ENCODE data around the gene NEU3. TPM values are rescaled to one million over a fixed set of nuclear protein-coding genes. Genes with fewer than 3 reads are reported as not detected.
A peak's percentile ranks its signal among the peaks of the same experiment; 100 is the strongest.

NEU3 gene, protein sequence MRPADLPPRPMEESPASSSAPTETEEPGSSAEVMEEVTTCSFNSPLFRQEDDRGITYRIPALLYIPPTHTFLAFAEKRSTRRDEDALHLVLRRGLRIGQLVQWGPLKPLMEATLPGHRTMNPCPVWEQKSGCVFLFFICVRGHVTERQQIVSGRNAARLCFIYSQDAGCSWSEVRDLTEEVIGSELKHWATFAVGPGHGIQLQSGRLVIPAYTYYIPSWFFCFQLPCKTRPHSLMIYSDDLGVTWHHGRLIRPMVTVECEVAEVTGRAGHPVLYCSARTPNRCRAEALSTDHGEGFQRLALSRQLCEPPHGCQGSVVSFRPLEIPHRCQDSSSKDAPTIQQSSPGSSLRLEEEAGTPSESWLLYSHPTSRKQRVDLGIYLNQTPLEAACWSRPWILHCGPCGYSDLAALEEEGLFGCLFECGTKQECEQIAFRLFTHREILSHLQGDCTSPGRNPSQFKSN
- total RNA-seq (2014; rRNA removed; shearing (Covaris generic)) (49.4 and 56.3 TPM in 2 replicates), total RNA-seq (2022) (42.6 and 44.8 TPM in 2 replicates), Bru-seq, nascent RNA (percentile 84 among the genes with signal in this experiment), BruChase-seq, experiment 1, labeled RNA remaining after a 6-hour chase (percentile 86 among the genes with signal in this experiment), BruChase-seq, experiment 2, labeled RNA remaining after a 2-hour chase (percentile 95 among the genes with signal in this experiment)
- long read RNA-seq, full-length matches to known transcripts, result 6 of 22 reads
- long read RNA-seq, partial matches to known transcripts, result 11 of 22 reads
- long read RNA-seq, other reads (novel, unspliced or antisense), result 5 of 22 reads

GRCh38 chr11:74988541-74989259 is at the start of gene NEU3:
TSS of gene NEU3 (plus strand) at chr11:74988933. CDS start at chr11:74989061, 128 bp downstream.
- Histone ChIP-seq H3K4me3 (ENCODE audit: low read depth, low read length, poor library complexity, severe bottlenecking) (peak within 1 kb of the TSS; percentile 94), H3K36me3 (ENCODE audit: insufficient read depth, low read length) (peaks cover 17% of the 10 kb centered on the region), H3K79me2 (ENCODE audit: insufficient read depth, low read depth, low read length) (peaks cover 42% of the 10 kb centered on the region), H4K20me1 (ENCODE audit: insufficient read depth, low read length) (peaks cover 10% of the 10 kb centered on the region; the same call in 1 of the 2 replicates), H3K4me2 (ENCODE audit: low read length) (peak within 1 kb of the TSS; percentile 94), H3K4me1 (ENCODE audit: insufficient read depth, low read length, poor library complexity, severe bottlenecking) (peaks cover 44% of the 10 kb centered on the region), H3K9me3 (ENCODE audit: low read length) (no peaks in the 10 kb centered on the region), H2AFZ (ENCODE audit: low read length) (peak within 1 kb of the TSS; percentile 84), H3K9me2 (ENCODE audit: insufficient read depth, low read length) (no peaks in the 10 kb centered on the region), H3K27ac (ENCODE audit: low read depth, low read length, poor library complexity, severe bottlenecking) (peak within 1 kb of the TSS; percentile 86)
- POLR2A ChIA-PET, result interaction anchor here (0.5 to 3.2 kb wide), 12 partner anchors 9 to 1454 kb away, joined by 3 to 21 read pairs (median 4); partner anchors contain the start of genes SPCS2 and XRRA1
- CTCF ChIA-PET (ENCODE audit: unreplicated experiment), result interaction anchor here (0.6 to 0.7 kb wide), 2 partner anchors 39 to 819 kb away, joined by 10 to 16 read pairs; partner anchors contain the start of gene SPCS2
- peak; percentile 92 for DNase-seq (ENCODE audit: low spot score)
- TF ChIP-seq EZH2phosphoT487 (IDR thresholded peaks at IDR 0.05; ENCODE audit: borderline replicate concordance, low read depth, low read length), result no peak
- TF ChIP-seq, protein P1, sequence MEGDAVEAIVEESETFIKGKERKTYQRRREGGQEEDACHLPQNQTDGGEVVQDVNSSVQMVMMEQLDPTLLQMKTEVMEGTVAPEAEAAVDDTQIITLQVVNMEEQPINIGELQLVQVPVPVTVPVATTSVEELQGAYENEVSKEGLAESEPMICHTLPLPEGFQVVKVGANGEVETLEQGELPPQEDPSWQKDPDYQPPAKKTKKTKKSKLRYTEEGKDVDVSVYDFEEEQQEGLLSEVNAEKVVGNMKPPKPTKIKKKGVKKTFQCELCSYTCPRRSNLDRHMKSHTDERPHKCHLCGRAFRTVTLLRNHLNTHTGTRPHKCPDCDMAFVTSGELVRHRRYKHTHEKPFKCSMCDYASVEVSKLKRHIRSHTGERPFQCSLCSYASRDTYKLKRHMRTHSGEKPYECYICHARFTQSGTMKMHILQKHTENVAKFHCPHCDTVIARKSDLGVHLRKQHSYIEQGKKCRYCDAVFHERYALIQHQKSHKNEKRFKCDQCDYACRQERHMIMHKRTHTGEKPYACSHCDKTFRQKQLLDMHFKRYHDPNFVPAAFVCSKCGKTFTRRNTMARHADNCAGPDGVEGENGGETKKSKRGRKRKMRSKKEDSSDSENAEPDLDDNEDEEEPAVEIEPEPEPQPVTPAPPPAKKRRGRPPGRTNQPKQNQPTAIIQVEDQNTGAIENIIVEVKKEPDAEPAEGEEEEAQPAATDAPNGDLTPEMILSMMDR (conservative IDR thresholded peaks at IDR 0.05; ENCODE audit: low read length), result no peak
- intact Hi-C loops (cut with micrococcal nuclease; ENCODE audit: unreplicated experiment), result loop anchor here (1.0 to 10.0 kb wide), 2 partner anchors 39 to 886 kb away; partner anchors contain the start of genes SPCS2 and XRRA1
- BruUV-seq (replicated peaks), result no TSS peak

DNA sequence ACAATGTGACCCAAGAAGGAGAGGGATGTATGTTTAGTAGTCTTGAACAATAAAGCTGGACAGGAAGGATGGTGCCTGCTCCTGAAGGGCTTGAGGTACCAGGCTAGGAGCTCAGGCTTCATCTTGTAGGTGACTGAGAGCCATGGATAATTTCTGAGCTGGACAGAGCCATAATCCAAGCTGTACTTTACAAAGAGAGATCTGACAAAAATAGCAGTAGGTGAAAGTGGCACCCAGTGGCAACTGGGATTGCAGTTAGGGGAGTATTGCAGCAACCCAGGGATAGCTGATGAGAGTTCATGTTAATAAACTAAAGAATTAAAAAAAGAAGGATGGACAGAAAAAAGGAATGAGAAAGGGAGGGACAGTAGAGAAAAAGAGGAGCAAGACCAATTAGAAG is 47.2 kb upstream of the NEU3 start:
- intact Hi-C loops (cut with micrococcal nuclease; ENCODE audit: unreplicated experiment), result no loop called here
- CTCF ChIA-PET (ENCODE audit: unreplicated experiment), result interaction anchor here (0.6 kb wide), 1 partner anchor 95 kb away, joined by 4 read pairs; no protein-coding TSS in a partner anchor
- Histone ChIP-seq H3K36me3 (ENCODE audit: insufficient read depth, low read length) (peaks cover 58% of the 10 kb centered on the region), H3K79me2 (ENCODE audit: insufficient read depth, low read depth, low read length) (no peaks in the 10 kb centered on the region), H3K27ac (ENCODE audit: low read depth, low read length, poor library complexity, severe bottlenecking) (no peak overlapping the region), H3K4me1 (ENCODE audit: insufficient read depth, low read length, poor library complexity, severe bottlenecking) (no peaks in the 10 kb centered on the region), H4K20me1 (ENCODE audit: insufficient read depth, low read length) (no peaks in the 10 kb centered on the region), H3K9me2 (ENCODE audit: insufficient read depth, low read length) (no peaks in the 10 kb centered on the region), H3K4me3 (ENCODE audit: low read depth, low read length, poor library complexity, severe bottlenecking) (no peak overlapping the region), H3K9me3 (ENCODE audit: low read length) (no peaks in the 10 kb centered on the region), H2AFZ (ENCODE audit: low read length) (no peak overlapping the region), H3K4me2 (ENCODE audit: low read length) (no peak overlapping the region)
- TF ChIP-seq, protein P1 (conservative IDR thresholded peaks at IDR 0.05; ENCODE audit: low read length), result 0 out of 2 replicates have a peak, but pooled peaks have one; percentile 5
- no peak for TF ChIP-seq EZH2phosphoT487 (IDR thresholded peaks at IDR 0.05; ENCODE audit: borderline replicate concordance, low read depth, low read length)
- DNase-seq (ENCODE audit: low spot score), result no peak
- POLR2A ChIA-PET, result interaction anchor here (1.0 to 1.7 kb wide), 2 partner anchors 12 to 24 kb away, joined by 3 to 6 read pairs; no protein-coding TSS in a partner anchor
- no TSS peak for BruUV-seq (replicated peaks)

Data from OCI-LY7 (cell line).